Muscle of leg (tissue), 16 donors: Measurements from ENCODE around the gene ANKK1. TPM values are rescaled to one million over a fixed set of nuclear protein-coding genes. Genes with fewer than 3 reads are reported as not detected.

Source experiments
- DNase-seq: peaks from one replicate; pipeline ENCODE4 v3.0.0; 2013
- H3K27ac ChIP-seq: one replicate; pipeline ENCODE4 v1.5.1; 2013; ENCODE audit warnings: mild to moderate bottlenecking, low read length, control low read depth
- H3K27me3 ChIP-seq: one replicate; pipeline ENCODE4 v1.6.1; 2013; ENCODE audit warnings: low read length; ENCODE audit not compliant: control insufficient read depth, insufficient read depth
- H3K36me3 ChIP-seq: one replicate; pipeline ENCODE4 v1.6.1; 2013; ENCODE audit warnings: low read length; ENCODE audit not compliant: control insufficient read depth, insufficient read depth
- H3K4me1 ChIP-seq: one replicate; pipeline ENCODE4 v1.6.1; 2013; ENCODE audit warnings: low read length; ENCODE audit not compliant: control insufficient read depth, insufficient read depth
- H3K4me3 ChIP-seq: one replicate; pipeline ENCODE4 v1.5.1; 2013; ENCODE audit warnings: low read length, control low read depth
- H3K9me3 ChIP-seq: replicated peaks from 2 replicates; pipeline ENCODE4 v1.6.1; 2013; ENCODE audit warnings: low read depth, low read length; ENCODE audit not compliant: control insufficient read depth
- WGBS: methylation state at CpG from one replicate; pipeline ENCODE4 v1.1.5; 2013; ENCODE audit warnings: missing lambda C conversion rate; ENCODE audit not compliant: insufficient coverage; 5-methylcytosine and 5-hydroxymethylcytosine counted together
- long read RNA-seq, 11 donors: transcript quantifications; one replicate each; lab custom pipeline, GENCODE V29; 2026
- polyA plus RNA-seq, 8 donors: library from polyadenylated mRNA; unstranded; fragments of 120-200 nt; gene quantifications; one replicate each; pipeline versions ENCODE4 v1.2.1 to v1.2.3, GENCODE V29; 2013; ENCODE audit warnings: inconsistent platforms in 1 of 8, low replicate concordance in 1 of 8; ENCODE audit not compliant: insufficient read length in 8 of 8, insufficient read depth in 1 of 8
- total RNA-seq: library from RNA; stranded (reverse); fragments of 120-200 nt; gene quantifications from one replicate; pipeline ENCODE4 v1.2.4, GENCODE V29; 2013

Gene ANKK1, protein sequence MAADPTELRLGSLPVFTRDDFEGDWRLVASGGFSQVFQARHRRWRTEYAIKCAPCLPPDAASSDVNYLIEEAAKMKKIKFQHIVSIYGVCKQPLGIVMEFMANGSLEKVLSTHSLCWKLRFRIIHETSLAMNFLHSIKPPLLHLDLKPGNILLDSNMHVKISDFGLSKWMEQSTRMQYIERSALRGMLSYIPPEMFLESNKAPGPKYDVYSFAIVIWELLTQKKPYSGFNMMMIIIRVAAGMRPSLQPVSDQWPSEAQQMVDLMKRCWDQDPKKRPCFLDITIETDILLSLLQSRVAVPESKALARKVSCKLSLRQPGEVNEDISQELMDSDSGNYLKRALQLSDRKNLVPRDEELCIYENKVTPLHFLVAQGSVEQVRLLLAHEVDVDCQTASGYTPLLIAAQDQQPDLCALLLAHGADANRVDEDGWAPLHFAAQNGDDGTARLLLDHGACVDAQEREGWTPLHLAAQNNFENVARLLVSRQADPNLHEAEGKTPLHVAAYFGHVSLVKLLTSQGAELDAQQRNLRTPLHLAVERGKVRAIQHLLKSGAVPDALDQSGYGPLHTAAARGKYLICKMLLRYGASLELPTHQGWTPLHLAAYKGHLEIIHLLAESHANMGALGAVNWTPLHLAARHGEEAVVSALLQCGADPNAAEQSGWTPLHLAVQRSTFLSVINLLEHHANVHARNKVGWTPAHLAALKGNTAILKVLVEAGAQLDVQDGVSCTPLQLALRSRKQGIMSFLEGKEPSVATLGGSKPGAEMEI
- 0.09 TPM for total RNA-seq
- under 1 TPM in 7 of 8 donors, not detected in 1; 0.07 to 0.25 (median 0.12) TPM for polyA plus RNA-seq
- long read RNA-seq, donor 1, result 0 reads
- long read RNA-seq, donor 2, result 0 reads
- long read RNA-seq, donor 3, result 0 reads
- long read RNA-seq, donor 4, result 0 reads
- long read RNA-seq, donor 5, result 0 reads
- long read RNA-seq, donor 6, result 0 reads
- long read RNA-seq, donor 7, result 0 reads
- long read RNA-seq, donor 8, result 0 reads
- long read RNA-seq, donor 9, result 0 reads
- long read RNA-seq, donor 10, result 0 reads
- long read RNA-seq, donor 11, result 0 reads

DNA sequence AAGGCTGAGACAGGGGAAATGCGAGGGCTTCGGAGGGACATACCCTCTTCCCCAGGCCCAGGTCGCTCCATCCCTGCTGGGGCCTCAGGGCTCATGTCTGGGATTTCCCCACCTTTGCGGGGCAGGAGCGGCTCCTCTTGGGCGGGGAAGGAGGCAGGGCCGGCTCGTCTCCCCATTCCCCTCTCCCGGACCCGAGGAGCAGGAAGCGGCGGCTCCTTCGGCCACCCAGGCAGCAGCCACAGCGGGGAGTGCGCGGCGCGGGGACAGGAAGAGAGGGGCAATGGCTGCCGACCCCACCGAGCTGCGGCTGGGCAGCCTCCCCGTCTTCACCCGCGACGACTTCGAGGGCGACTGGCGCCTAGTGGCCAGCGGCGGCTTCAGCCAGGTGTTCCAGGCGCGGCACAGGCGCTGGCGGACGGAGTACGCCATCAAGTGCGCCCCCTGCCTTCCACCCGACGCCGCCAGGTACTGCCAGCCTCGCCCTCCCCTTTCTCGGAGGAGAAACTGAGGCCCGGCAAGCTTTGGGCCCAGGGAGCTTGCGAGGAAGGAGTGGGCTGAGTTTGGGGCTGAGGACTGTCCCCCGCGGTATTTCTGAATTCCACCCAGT lies at the start of gene ANKK1:
Gene ANKK1 (plus strand): TSS at position 175 of the 607 bp plus-strand sequence. CDS start 106 bp downstream, at position 281.
- no peaks in the 10 kb centered on the region for H3K36me3 ChIP-seq
- no peak within 1 kb of the TSS for H3K4me3 ChIP-seq
- 5% methylated on average over 41 of the region's 46 CpGs for WGBS
- no peak within 1 kb of the TSS for H3K27ac ChIP-seq
- H3K9me3 ChIP-seq, result no peaks in the 10 kb centered on the region
- peaks cover 10% of the 10 kb centered on the region for H3K4me1 ChIP-seq
- peak; percentile 7 for DNase-seq
- H3K27me3 ChIP-seq, result peaks cover 20% of the 10 kb centered on the region

DNA sequence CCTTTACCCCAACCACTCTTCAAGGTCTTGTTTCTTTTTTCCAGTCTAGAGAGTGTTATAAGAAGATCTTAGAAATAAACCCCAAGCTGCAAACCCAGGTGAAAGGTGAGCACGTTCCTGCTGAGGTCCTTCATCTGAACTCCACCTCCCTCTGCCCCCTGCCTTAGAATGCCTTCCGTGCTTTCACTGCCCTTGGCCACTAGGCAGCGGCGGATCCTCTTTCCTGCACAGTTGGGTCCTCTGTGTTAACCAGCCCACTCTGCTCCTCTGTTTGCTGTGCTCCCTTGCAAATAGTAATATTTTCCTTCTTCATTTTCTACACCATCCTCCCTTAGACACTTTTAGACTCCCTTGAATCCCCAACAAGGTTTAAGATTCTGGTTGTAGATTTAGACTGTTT lies 48.8 kb upstream of the ANKK1 start:
- Histone ChIP-seq H3K27ac (no peak overlapping the region), H3K4me3 (no peak overlapping the region), H3K4me1 (no peaks in the 10 kb centered on the region), H3K36me3 (peaks cover 18% of the 10 kb centered on the region), H3K27me3 (no peaks in the 10 kb centered on the region), H3K9me3 (no peaks in the 10 kb centered on the region)
- 70% methylated on average over 4 of the region's 4 CpGs for WGBS
- no peak for DNase-seq

DNA sequence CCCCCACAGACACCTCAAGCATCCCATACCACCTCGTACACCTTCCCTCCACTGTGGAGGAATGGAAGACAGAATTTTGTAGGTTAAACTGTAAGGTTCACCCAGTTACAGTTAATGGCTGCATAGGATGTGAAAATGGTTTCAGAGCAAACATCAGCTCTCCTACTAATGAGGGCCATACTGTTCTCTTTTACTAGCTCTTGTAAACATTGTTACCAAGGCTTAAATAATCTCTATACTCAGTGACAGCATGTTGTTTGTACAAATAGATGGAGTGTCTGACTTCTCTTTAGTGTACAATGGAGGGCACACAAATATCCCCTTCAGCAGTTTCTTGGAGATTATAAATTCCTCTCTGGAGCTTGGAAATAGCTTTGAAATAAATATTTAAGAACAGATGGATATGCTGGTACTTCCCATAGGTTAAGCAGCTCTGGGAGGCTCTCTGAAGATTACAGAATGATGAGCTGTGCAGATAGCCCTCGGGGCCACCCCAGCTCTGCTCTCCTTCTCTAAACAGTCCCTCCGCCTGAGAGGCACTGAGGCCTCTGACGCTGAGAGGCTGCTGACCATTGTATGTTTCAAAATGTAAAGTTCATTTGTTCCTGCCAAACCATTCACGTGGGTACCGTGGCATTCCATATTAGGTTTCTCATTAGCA lies 47.5 kb upstream of the ANKK1 start:
- no peak overlapping the region for H3K4me3 ChIP-seq
- peaks cover 20% of the 10 kb centered on the region for H3K36me3 ChIP-seq
- no peaks in the 10 kb centered on the region for H3K4me1 ChIP-seq
- H3K27ac ChIP-seq, result no peak overlapping the region
- 66% methylated on average over 3 of the region's 6 CpGs for WGBS
- H3K9me3 ChIP-seq, result no peaks in the 10 kb centered on the region
- H3K27me3 ChIP-seq, result no peaks in the 10 kb centered on the region
- no peak for DNase-seq

DNA sequence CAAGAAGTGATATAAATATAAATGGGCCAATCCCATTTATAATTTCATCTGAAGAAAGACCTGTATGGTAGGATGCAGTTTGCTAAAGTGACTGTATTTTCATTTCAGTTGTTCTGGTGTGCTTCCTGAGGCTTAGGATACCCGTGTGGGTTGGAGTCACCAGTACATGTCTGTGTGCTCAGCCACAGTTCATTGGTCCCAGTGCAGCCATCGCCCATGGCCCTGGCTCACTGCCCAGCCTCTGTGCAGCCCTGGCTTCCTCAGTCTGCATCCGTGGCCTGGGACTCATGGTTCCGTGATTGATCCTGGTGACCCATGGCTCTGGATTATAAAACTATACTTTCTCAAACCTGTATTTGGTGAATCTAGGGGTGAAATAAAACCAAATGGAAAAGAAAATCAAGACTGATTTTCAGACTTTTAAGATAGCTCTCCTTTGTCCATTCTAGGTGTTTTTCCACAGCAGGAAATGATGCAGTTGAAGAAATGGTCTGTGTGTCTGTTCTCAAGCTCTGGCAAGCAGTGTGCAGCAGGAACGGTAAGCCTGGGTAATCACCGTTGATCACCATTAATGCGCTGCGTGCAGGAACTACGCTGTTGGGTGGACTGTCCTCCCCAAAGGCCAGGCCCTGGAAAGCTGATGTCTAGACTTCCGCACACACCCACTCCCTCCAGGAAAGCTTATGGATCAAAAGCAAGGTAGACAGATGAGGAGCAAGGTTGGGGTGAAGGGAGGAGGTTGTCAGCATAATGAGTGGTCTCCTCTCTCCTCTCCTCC lies 46.0 kb upstream of the ANKK1 start:
- 54% methylated on average over 2 of the region's 10 CpGs for WGBS
- H3K27ac ChIP-seq, result no peak overlapping the region
- no peak overlapping the region for H3K4me3 ChIP-seq
- H3K27me3 ChIP-seq, result no peaks in the 10 kb centered on the region
- H3K4me1 ChIP-seq, result no peaks in the 10 kb centered on the region
- H3K9me3 ChIP-seq, result no peaks in the 10 kb centered on the region
- DNase-seq, result no peak
- H3K36me3 ChIP-seq, result peaks cover 20% of the 10 kb centered on the region

DNA sequence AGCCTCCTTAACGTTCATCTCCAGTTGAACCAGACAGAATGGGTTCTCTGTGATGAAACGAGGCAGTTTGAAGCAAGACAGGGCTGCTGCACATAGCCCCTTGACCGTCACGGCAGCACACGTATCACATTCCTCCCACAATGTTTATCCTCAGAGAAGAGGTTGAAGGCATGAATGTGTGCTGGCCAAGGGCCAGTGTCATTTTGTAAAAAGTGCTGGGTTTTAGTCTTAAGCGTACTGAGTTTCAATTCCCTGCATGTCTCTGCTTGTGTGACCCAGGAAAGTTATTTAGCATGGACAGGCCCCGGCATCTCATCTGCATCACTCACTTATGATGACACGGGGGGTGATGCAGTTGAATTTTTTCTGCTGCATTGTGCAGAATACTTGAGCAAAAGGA lies 41.6 kb upstream of the ANKK1 start:
- Histone ChIP-seq H3K27me3 (no peaks in the 10 kb centered on the region), H3K4me1 (no peaks in the 10 kb centered on the region), H3K27ac (no peak overlapping the region), H3K36me3 (peaks cover 11% of the 10 kb centered on the region), H3K4me3 (no peak overlapping the region), H3K9me3 (no peaks in the 10 kb centered on the region)
- no peak for DNase-seq
- WGBS, result 50% methylated on average over 1 of the region's 8 CpGs

DNA sequence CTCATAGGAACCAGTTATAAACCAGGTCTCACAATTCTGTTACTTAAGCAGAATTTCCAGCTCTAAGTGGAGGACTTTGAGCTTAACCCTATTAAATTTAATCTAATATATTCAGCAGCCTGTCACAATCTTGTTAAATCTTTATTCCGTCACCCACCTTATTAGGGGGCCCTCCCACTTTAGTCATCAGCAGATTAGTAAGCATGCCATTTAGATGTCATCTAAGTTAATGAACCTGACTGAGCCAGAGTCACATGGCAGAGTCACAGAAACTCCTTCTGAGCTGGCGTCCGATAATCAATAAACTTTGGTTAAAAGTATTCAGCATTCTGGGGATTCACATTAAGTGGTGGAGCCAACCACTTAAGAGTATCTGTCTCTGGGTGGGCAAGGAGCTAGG lies 38.1 kb upstream of the ANKK1 start:
- Histone ChIP-seq H3K36me3 (peaks cover 14% of the 10 kb centered on the region), H3K27ac (no peak overlapping the region), H3K4me1 (no peaks in the 10 kb centered on the region), H3K9me3 (no peaks in the 10 kb centered on the region), H3K27me3 (no peaks in the 10 kb centered on the region), H3K4me3 (no peak overlapping the region)
- WGBS, result 80% methylated on average over 1 of the region's 3 CpGs
- no peak for DNase-seq

DNA sequence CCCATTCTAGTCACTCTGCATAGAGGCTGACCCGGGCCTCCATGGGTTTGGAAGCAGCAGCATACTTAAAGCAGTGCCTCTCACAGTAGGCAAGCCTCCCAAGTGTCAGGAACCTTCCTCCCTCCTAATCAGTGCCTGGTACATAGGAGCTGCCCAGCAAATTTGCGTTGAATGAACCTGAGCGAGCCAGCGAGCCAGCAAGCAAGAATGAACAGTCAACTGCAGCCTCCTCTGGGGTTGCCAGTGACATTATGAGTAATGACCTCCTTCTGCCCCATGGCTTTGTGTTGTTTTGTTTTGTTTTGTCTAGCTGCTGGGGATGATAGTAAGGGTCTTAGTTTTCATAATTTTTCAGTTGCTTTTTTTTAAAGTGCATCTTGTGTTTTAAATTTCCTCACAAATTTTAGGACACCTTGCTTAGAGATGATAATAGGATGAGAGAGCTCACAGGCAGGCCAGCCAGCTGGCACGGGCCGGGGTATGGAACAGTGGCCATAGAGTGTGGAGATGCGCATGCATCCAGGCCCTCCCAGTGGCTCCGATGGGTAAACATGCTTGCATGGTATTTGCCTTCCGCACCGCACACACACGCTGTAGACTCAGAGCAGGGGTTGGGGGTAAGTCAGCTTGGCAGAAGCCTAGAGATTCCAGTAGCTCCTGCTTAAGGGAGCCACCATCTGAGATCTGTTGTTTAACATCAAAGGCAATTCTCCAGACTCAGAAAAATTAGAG lies 37.1 kb upstream of the ANKK1 start:
- Histone ChIP-seq H3K27ac (no peak overlapping the region), H3K4me1 (no peaks in the 10 kb centered on the region), H3K4me3 (no peak overlapping the region), H3K27me3 (no peaks in the 10 kb centered on the region), H3K36me3 (peaks cover 14% of the 10 kb centered on the region), H3K9me3 (no peaks in the 10 kb centered on the region)
- no peak for DNase-seq
- 67% methylated on average over 7 of the region's 11 CpGs for WGBS

DNA sequence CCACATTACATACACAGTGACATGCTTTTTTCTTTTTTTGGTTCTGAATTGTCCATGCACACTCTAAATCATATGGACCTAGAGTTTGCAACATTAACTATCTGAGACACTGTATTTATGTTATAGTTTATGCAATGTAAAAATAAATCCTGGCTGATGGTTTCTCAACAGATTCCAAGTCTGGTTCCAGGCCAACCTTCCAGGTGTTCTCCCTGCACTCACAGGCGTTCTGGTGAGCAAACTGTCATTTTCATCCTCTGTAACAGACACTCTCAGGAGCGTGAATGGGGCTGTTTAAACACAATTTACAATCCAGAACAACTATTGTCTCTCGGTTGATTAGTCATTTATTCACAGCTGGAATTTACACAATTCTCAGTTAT lies 36.5 kb upstream of the ANKK1 start:
- 47% methylated on average over 2 of the region's 3 CpGs for WGBS
- no peak for DNase-seq
- no peaks in the 10 kb centered on the region for H3K27me3 ChIP-seq
- H3K36me3 ChIP-seq, result peaks cover 14% of the 10 kb centered on the region
- H3K9me3 ChIP-seq, result no peaks in the 10 kb centered on the region
- H3K4me1 ChIP-seq, result no peaks in the 10 kb centered on the region
- no peak overlapping the region for H3K4me3 ChIP-seq
- H3K27ac ChIP-seq, result no peak overlapping the region
